ENCODE measurements around the gene TUBGCP2. TPM values are rescaled to one million over a fixed set of nuclear protein-coding genes. Genes with fewer than 3 reads are reported as not detected.
A peak's percentile ranks its signal among the peaks of the same experiment; 100 is the strongest.

The TUBGCP2 gene
- total RNA-seq, 1 experiment from 2014 or later, result 93.7 TPM

GRCh38 chr10:133262696-133263095, 46.0 kb downstream of the TUBGCP2 start:
- DNase-seq (ENCODE audit: low read depth, low spot score) (no peak), ATAC-seq (no peak)
- in situ Hi-C loops (cut with HindIII; ENCODE audit: low pct_unique_long_range_greater_than_20kb, low sequenced_read_pairs), result no loop called here
- CTCF ChIA-PET, result no interaction called here
- Histone ChIP-seq H3K36me3 (ENCODE audit: control insufficient read depth, insufficient read depth, low read length) (no peaks in the 10 kb centered on the region), H3K9me3 (ENCODE audit: control insufficient read depth, insufficient read depth, low read depth, low read length) (no peaks in the 10 kb centered on the region), H3K4me3 (ENCODE audit: low read depth in 2 of 2, low read length in 2 of 2) (no peak overlapping the region), H3K27me3 (ENCODE audit: control insufficient read depth, insufficient read depth, low read length) (no peaks in the 10 kb centered on the region), H3K27ac (ENCODE audit: low read length) (0 out of 2 replicates have a peak overlapping the region, but pooled peaks have one; percentile 4), H3K4me1 (ENCODE audit: control insufficient read depth, insufficient read depth, low read length) (peaks cover 39% of the 10 kb centered on the region)
- TF ChIP-seq, protein P1, sequence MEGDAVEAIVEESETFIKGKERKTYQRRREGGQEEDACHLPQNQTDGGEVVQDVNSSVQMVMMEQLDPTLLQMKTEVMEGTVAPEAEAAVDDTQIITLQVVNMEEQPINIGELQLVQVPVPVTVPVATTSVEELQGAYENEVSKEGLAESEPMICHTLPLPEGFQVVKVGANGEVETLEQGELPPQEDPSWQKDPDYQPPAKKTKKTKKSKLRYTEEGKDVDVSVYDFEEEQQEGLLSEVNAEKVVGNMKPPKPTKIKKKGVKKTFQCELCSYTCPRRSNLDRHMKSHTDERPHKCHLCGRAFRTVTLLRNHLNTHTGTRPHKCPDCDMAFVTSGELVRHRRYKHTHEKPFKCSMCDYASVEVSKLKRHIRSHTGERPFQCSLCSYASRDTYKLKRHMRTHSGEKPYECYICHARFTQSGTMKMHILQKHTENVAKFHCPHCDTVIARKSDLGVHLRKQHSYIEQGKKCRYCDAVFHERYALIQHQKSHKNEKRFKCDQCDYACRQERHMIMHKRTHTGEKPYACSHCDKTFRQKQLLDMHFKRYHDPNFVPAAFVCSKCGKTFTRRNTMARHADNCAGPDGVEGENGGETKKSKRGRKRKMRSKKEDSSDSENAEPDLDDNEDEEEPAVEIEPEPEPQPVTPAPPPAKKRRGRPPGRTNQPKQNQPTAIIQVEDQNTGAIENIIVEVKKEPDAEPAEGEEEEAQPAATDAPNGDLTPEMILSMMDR (IDR thresholded peaks at IDR 0.05), result no peak
- TF ChIP-seq SIN3A (IDR thresholded peaks at IDR 0.05; ENCODE audit: borderline replicate concordance, insufficient read depth, low read depth, low read length) (no peak), POLR2AphosphoS5 (IDR thresholded peaks at IDR 0.05; ENCODE audit: low read depth, low read length) (no peak), REST (IDR thresholded peaks at IDR 0.05; ENCODE audit: insufficient read depth in 1 of 2, low read depth in 2 of 2, low read length in 1 of 2) (no peak), TCF7L2 (IDR thresholded peaks at IDR 0.05; ENCODE audit: low read depth, low read length) (no peak)
- intact Hi-C loops (cut with micrococcal nuclease; ENCODE audit: unreplicated experiment), result no loop called here
- no TSS peak for BruUV-seq (replicated peaks)
- POLR2A ChIA-PET, result no interaction called here

DNA sequence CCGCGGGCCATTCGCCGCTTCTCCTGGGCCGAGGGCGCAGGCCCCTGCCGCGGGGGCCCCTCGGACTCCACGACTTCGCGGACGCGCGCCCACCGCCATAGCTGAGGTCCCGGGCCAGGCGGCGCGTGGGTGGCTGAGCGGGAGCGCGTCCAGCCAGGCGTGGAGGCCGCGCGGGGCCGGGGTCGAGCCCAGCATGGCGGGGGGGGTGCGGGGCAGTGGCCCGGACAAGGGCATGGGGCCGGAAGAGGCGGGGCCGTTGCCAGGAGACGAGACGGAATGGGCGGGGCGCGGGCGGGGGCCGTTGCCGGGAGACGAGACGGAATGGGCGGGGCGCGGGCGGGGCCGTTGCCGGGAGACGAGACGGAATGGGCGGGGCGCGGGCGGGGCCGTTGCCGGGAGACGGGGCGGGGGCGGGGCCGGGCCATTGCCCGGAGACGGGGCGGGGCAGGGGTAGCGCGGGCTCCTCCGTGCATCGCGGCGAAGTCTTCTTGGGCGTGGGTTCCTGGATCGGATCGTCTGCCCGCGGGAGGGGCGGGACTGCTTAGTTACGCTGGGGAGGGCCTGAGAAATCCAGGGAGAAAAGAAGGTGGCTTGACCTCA, 46.8 kb downstream of the TUBGCP2 start:
- intact Hi-C loops (cut with micrococcal nuclease; ENCODE audit: unreplicated experiment), result no loop called here
- CTCF ChIA-PET, result no interaction called here

More for the DNA sequence above, 46.8 kb downstream of the TUBGCP2 start:
- H3K27ac ChIP-seq (ENCODE audit: low read length), result peak overlapping the region; percentile 4; the same call in 1 of the 2 replicates
- in situ Hi-C loops (cut with HindIII; ENCODE audit: low pct_unique_long_range_greater_than_20kb, low sequenced_read_pairs), result no loop called here
- H3K4me3 ChIP-seq (ENCODE audit: low read depth in 2 of 2, low read length in 2 of 2), result peak overlapping the region; percentile 56 to 58
- POLR2A ChIA-PET, result interaction anchor here (0.8 kb wide), 1 partner anchor 122 kb away, joined by 3 read pairs; no protein-coding TSS in a partner anchor
- no peak for DNase-seq (ENCODE audit: low read depth, low spot score)
- no TSS peak for BruUV-seq (replicated peaks)
- H3K36me3 ChIP-seq (ENCODE audit: control insufficient read depth, insufficient read depth, low read length), result no peaks in the 10 kb centered on the region
- TF ChIP-seq POLR2AphosphoS5 (IDR thresholded peaks at IDR 0.05; ENCODE audit: low read depth, low read length), result peak; percentile 32; the same call in 1 of the 2 replicates
- TF ChIP-seq, protein P1 (IDR thresholded peaks at IDR 0.05), result no peak
- no peaks in the 10 kb centered on the region for H3K27me3 ChIP-seq (ENCODE audit: control insufficient read depth, insufficient read depth, low read length)
- ATAC-seq, result peak; percentile 55
- H3K9me3 ChIP-seq (ENCODE audit: control insufficient read depth, insufficient read depth, low read depth, low read length), result no peaks in the 10 kb centered on the region
- H3K4me1 ChIP-seq (ENCODE audit: control insufficient read depth, insufficient read depth, low read length), result peaks cover 45% of the 10 kb centered on the region
